NOMO-1 treated with dmso at 0.1 percent for 144 hours (cell line): ENCODE data around the gene AK1.
"Not testable (repeated sequence)": the region's sequence is repeated elsewhere in the genome, so short reads cannot be mapped to it uniquely, and the experiment has no call there.

ENCODE experiments used
- DNase-seq: peaks from one replicate; lab custom pipeline; 2025; ENCODE audit not compliant: unreplicated experiment; lab: John Stamatoyannopoulos, UW

AK1 gene

DNA sequence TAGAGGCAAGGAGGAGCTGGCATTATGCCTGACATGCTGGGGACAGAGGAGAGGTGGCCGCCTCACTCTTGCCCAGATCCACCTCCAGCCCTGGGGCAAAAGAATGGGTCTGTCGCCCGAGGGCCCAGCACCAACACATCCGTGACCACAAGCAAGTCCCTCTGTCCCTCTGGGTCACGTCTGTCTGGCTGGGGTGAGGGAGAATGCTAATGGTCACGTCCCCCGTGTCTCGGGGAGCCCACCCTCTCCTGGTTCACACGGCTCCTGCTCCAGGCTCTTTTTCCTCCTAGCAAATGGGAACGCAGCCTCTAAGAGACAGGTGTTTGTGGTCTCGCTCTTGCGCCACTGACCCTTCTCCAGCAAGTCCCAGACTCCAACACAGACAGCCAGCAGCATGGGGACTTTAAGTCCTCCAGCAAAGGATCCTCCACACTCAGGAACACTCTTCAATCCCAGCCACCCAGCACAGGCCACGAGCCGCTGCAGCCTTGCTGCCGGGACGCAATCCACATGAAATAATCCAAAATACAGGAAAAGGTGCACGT, 27.1 kb downstream of the AK1 start:
- DNase-seq: no peak

DNA sequence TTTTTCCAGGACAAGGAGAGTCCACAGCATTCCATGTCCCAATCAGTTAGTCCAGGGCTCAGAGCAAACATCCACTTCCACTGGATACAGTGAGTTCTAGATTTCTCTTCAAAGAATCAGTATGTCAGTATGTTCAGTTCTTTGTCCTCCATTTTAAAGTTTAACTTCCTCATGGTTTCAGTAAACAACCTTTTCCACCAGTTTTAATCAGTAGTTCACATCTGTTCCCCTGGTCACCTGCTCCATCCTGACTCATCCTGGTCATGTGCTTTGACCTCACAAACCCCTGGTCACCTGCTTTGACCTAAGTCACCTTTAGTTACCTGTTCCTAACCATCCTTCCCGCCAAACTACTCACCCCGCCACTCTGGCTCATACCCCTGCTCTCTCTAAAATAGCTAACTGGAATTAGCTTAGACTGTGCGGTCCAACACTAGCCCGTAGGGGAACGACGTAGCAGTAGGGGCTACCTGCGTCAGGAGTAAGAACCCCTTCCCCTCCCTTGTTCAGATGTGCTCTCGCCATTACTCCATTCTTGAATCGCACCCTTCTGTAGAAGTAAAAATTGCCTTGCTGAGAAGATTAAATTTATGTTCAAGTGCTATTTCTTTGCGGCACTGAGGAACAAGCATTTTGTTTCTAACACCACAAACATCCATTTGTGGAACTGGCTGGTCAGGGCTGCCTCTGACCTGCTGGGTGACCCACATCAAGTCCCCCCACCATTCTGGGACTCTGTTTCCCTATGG, 28.5 kb downstream of the AK1 start:
- DNase-seq: no peak

GRCh38 chr9:127847833-127848755, 29.4 kb downstream of the AK1 start:
- no peak for DNase-seq

GRCh38 chr9:127847178-127847510, 30.3 kb downstream of the AK1 start:
- DNase-seq: no peak

GRCh38 chr9:127846443-127847177, 30.9 kb downstream of the AK1 start:
- DNase-seq: no peak

GRCh38 chr9:127845619-127846018, 31.9 kb downstream of the AK1 start:
- DNase-seq: not testable (repeated sequence)

- no peak for DNase-seq
These were observed 32.6 kb downstream of the AK1 start for GRCh38 chr9:127844821-127845359.

- DNase-seq: no peak
These were observed 36.2 kb downstream of the AK1 start for GRCh38 chr9:127841087-127841835.

- DNase-seq: no peak
These were observed 38.9 kb downstream of the AK1 start for GRCh38 chr9:127838375-127839078.

GRCh38 chr9:127837346-127837745, 40.1 kb downstream of the AK1 start:
- no peak for DNase-seq

DNA sequence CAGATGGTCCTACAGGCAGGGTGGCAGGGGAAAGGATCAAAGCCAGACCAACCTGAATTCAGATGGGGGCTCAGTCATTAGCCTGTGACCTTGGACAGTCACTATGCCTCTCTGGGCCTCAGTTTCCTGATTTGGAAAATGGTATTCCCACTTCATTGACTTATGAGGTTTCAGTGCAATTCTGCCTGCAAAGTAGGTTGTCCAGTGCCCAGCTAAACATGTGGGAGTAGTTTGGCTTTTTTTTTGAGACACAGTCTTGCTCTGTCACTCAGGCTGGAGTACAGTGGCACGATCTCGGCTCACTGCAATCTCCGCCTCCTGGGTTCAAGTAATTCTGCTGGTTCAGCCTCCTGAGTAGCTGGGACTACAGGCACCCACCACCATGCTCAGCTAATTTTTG, 40.9 kb downstream of the AK1 start:
- not testable (repeated sequence) for DNase-seq

DNA sequence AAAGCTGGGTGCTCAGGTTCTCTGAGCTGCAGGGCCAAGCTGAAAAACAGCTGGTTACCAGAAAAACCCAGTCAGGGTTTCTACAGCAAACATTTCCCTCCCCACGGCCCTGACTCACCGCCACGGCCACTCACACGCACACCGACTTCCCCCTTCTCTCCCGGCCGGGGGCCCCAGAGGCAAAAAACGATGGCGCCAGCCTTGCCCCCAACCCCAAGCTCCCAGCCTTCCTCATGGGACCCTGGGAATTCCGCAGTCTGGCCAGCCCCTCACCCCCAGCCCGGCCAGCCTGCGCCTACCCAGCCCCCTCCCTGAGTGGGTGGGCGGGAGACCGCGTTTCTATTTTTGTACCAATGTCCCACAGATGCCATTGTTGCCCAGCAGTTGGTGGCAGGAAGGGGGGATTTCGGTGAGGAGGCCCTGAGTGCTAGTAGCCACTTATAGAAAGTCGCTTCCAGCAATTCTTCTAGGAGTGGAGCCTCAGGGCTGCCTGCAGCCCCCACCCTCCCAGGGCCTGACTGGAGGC, 41.4 kb downstream of the AK1 start:
- peak; percentile 87 for DNase-seq

DNA sequence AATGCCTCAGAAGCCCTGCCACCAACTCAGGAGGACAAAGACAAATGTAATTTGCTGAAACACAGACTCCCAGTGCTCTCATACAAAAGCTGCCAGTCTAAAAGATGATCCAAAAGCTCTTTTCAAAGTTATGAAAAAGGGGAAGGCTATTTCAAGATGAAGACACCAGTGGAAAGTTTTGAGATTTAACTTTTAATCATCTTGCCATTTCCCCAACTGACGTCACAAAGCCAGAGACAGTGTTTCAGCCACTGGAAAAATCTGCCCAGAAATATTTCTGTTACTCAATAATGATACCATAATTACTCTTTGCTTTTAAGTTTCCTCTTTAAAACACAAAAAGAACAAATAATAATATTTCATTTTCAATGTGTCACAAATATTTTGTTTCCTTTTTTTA, 43.9 kb downstream of the AK1 start:
- DNase-seq: peak; percentile 47

DNA sequence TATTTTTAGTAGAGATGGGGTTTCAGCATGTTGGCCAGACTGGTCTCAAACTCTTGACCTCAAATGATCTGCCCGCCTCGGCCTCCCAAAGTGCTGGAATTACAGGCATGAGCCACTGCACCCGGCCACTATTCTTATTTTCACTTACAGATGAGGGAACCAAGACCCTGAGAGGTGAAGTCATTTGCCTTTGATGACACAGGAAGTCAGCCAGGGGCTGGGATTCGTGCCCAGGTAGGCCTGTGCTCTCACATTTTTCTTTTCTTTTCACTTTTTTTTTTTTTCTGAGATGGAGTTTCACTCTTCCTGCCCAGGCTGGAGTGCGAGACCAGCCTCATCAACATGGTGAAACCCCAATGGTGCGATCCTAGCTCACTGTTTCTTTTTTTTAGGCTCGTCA, 45.2 kb downstream of the AK1 start:
- DNase-seq: no peak

- no peak for DNase-seq
These were observed 48.1 kb downstream of the AK1 start for GRCh38 chr9:127829205-127829906.

GRCh38 chr9:127828262-127829031, 49.0 kb downstream of the AK1 start:
- no peak for DNase-seq

- DNase-seq: no peak
These were observed 51.1 kb downstream of the AK1 start for GRCh38 chr9:127826253-127826913.
